Neural cell (in vitro differentiated cells): Measurements from ENCODE around the gene KATNAL2.

ENCODE experiments used
- CTCF ChIP-seq: fragments of 450-650 bp; IDR thresholded peaks from 2 replicates; pipeline ENCODE4 v1.5.1; 2014; ENCODE audit warnings: antibody characterized with exemption, mild to moderate bottlenecking, moderate library complexity; ENCODE audit not compliant: poor library complexity, severe bottlenecking
- EZH2 ChIP-seq: fragments of 200-600, 300-800 bp; shearing (Covaris generic), sonication (generic); IDR thresholded peaks from 2 replicates; pipeline ENCODE4 v1.6.1; 2014; ENCODE audit warnings: antibody characterized with exemption, low read length, borderline replicate concordance, mild to moderate bottlenecking; ENCODE audit not compliant: insufficient read depth, poor library complexity, severe bottlenecking
- MXI1 ChIP-seq: fragments of 450-650 bp; conservative IDR thresholded peaks from 2 replicates; pipeline ENCODE4 v1.6.1; 2014; ENCODE audit warnings: antibody characterized with exemption, mild to moderate bottlenecking; ENCODE audit not compliant: poor library complexity, severe bottlenecking
- POLR2AphosphoS5 ChIP-seq: IDR thresholded peaks from 2 replicates; pipeline ENCODE4 v1.6.1; 2012
- RAD21 ChIP-seq: fragments of 450-650 bp; conservative IDR thresholded peaks from 2 replicates; pipeline ENCODE4 v1.6.1; 2014; ENCODE audit warnings: antibody characterized with exemption, mild to moderate bottlenecking, moderate library complexity
- REST ChIP-seq: IDR thresholded peaks from 2 replicates; pipeline ENCODE4 v1.6.1; 2012; ENCODE audit warnings: borderline replicate concordance
- TAF1 ChIP-seq: IDR thresholded peaks from 2 replicates; pipeline ENCODE4 v1.6.1; 2012; ENCODE audit warnings: low read depth

GRCh38 chr18:46920653-46921052 lies 3.3 kb downstream of the KATNAL2 start:
- TF ChIP-seq CTCF (no peak), EZH2 (no peak), RAD21 (no peak), TAF1 (no peak), REST (no peak), POLR2AphosphoS5 (no peak), MXI1 (no peak)
